DND-41 (cell line): ENCODE measurements around the gene IL10RA.

ENCODE experiments used
- ATAC-seq: fragments of 200-7000 bp; cut with Tn5 transposase; 3 replicates; pipeline ENCODE4 v1.9.1; 2021; ENCODE audit warnings: low read depth; ENCODE audit not compliant: insufficient read depth
- DNase-seq: peaks from one replicate; pipeline ENCODE4 v3.0.0-alpha.2; 2020
- H2AFZ ChIP-seq: 2 replicates; pipeline ENCODE4 v1.6.0; 2012; ENCODE audit warnings: low read depth, low read length
- H3K27ac ChIP-seq: 2 replicates; pipeline ENCODE4 v1.5.1; 2012; ENCODE audit warnings: low read length, inconsistent platforms
- H3K27me3 ChIP-seq: fragments of 200-600 bp; sonication (generic); 2 replicates; pipeline ENCODE4 v1.6.0; 2012; ENCODE audit warnings: low read length, mild to moderate bottlenecking, inconsistent platforms; ENCODE audit not compliant: insufficient read depth, poor library complexity
- H3K36me3 ChIP-seq: 2 replicates; pipeline ENCODE4 v1.5.1; 2012; ENCODE audit warnings: low read length, inconsistent platforms; ENCODE audit not compliant: insufficient read depth
- H3K4me1 ChIP-seq: 2 replicates; pipeline ENCODE4 v1.5.1; 2012; ENCODE audit warnings: mild to moderate bottlenecking, low read length; ENCODE audit not compliant: insufficient read depth
- H3K4me2 ChIP-seq: 2 replicates; pipeline ENCODE4 v1.6.0; 2012; ENCODE audit warnings: mild to moderate bottlenecking, moderate library complexity, low read length, inconsistent platforms; ENCODE audit not compliant: insufficient read depth
- H3K4me3 ChIP-seq, 2 experiments: fragments of 200-600 bp in 1 of 2; shearing (Covaris generic) in 1 of 2; 2 replicates each; pipeline ENCODE4 v1.5.1; 2012 to 2016; ENCODE audit warnings: inconsistent platforms in 2 of 2, low read length in 2 of 2, mild to moderate bottlenecking in 2 of 2, low read depth in 1 of 2, moderate library complexity in 1 of 2
- H3K79me2 ChIP-seq: 2 replicates; pipeline ENCODE4 v1.6.0; 2012; ENCODE audit warnings: low read length, inconsistent platforms; ENCODE audit not compliant: insufficient read depth
- H3K9ac ChIP-seq: 2 replicates; pipeline ENCODE4 v1.6.0; 2012; ENCODE audit warnings: low read depth, mild to moderate bottlenecking, inconsistent platforms, low read length, moderate library complexity
- H3K9me3 ChIP-seq: 2 replicates; pipeline ENCODE4 v1.5.1; 2012; ENCODE audit warnings: low read length, moderate library complexity, mild to moderate bottlenecking, inconsistent platforms; ENCODE audit not compliant: insufficient read depth, severe bottlenecking
- H4K20me1 ChIP-seq: 2 replicates; pipeline ENCODE4 v1.6.0; 2012; ENCODE audit warnings: low read length; ENCODE audit not compliant: insufficient read depth
- CTCF ChIP-seq: IDR thresholded peaks from 2 replicates; pipeline ENCODE4 v1.5.1; 2012; ENCODE audit warnings: borderline replicate concordance, low read length, moderate library complexity, mild to moderate bottlenecking; ENCODE audit not compliant: poor library complexity, severe bottlenecking; ENCODE audit errors: extremely low read depth
- EZH2 ChIP-seq: IDR thresholded peaks from 3 replicates; pipeline ENCODE4 v1.6.1; 2012; ENCODE audit warnings: borderline replicate concordance, low read depth, mild to moderate bottlenecking, moderate library complexity, low read length, inconsistent platforms; ENCODE audit not compliant: severe bottlenecking

Gene IL10RA

GRCh38 chr11:117989351-117990102, 3.3 kb downstream of the IL10RA start:
- Histone ChIP-seq H3K4me2 (no peak overlapping the region), H3K27ac (no peak overlapping the region), H4K20me1 (no peaks in the 10 kb centered on the region), H3K36me3 (no peaks in the 10 kb centered on the region), H3K79me2 (no peaks in the 10 kb centered on the region), H3K4me3 (no peak overlapping the region), H3K27me3 (peaks cover 14% of the 10 kb centered on the region), H2AFZ (no peak overlapping the region), H3K4me1 (peaks cover 28% of the 10 kb centered on the region), H3K9me3 (no peaks in the 10 kb centered on the region), H3K9ac (no peak overlapping the region)
- DNase-seq (no peak), ATAC-seq (no peak)
- TF ChIP-seq CTCF (no peak), EZH2 (no peak)

GRCh38 chr11:117992136-117992535, 5.9 kb downstream of the IL10RA start:
- no peak for ATAC-seq
- TF ChIP-seq CTCF: no peak
- H3K4me2 ChIP-seq: no peak overlapping the region
- no peak overlapping the region for H3K27ac ChIP-seq
- no peak overlapping the region for H2AFZ ChIP-seq
- no peak overlapping the region for H3K4me3 ChIP-seq
- DNase-seq: no peak
- H3K4me1 ChIP-seq: peaks cover 13% of the 10 kb centered on the region
- H4K20me1 ChIP-seq: no peaks in the 10 kb centered on the region
- H3K79me2 ChIP-seq: no peaks in the 10 kb centered on the region
- H3K9ac ChIP-seq: no peak overlapping the region
- H3K36me3 ChIP-seq: no peaks in the 10 kb centered on the region
- peaks cover 3% of the 10 kb centered on the region for H3K27me3 ChIP-seq
- H3K9me3 ChIP-seq: no peaks in the 10 kb centered on the region

- ATAC-seq (no peak), DNase-seq (no peak)
- no peak overlapping the region for H3K9ac ChIP-seq
- TF ChIP-seq EZH2: no peak
- TF ChIP-seq CTCF: no peak
- H3K4me1 ChIP-seq: peaks cover 9% of the 10 kb centered on the region
- H3K79me2 ChIP-seq: no peaks in the 10 kb centered on the region
- H3K9me3 ChIP-seq: no peaks in the 10 kb centered on the region
- no peak overlapping the region for H3K4me3 ChIP-seq
- H3K36me3 ChIP-seq: no peaks in the 10 kb centered on the region
- H4K20me1 ChIP-seq: no peaks in the 10 kb centered on the region
- H3K4me2 ChIP-seq: no peak overlapping the region
- H3K27me3 ChIP-seq: no peaks in the 10 kb centered on the region
- no peak overlapping the region for H2AFZ ChIP-seq
- no peak overlapping the region for H3K27ac ChIP-seq
Observed at GRCh38 chr11:117992620-117993019, 6.4 kb downstream of the IL10RA start.
